H1 (cell line): Measurements from ENCODE around the gene CCDC120. TPM values are rescaled to one million over a fixed set of nuclear protein-coding genes. Genes with fewer than 3 reads are reported as not detected.

ENCODE experiments used
- CTCF ChIA-PET: fragments of 300-600 bp; sonication (Branson Sonifier 250); formaldehyde crosslinking; loops from one replicate; lab custom pipeline; 2021; ENCODE audit not compliant: partially characterized antibody; lab: Charles Lee
- POLR2A ChIA-PET: fragments of 300-600 bp; sonication (Branson Sonifier 250); formaldehyde crosslinking; loops from one replicate; lab custom pipeline; 2021; ENCODE audit warnings: inconsistent platforms; ENCODE audit not compliant: partially characterized antibody; lab: Charles Lee
- DNase-seq, 2 experiments: peaks; one replicate each; pipeline versions ENCODE4 v3.0.0 to v3.0.0-alpha.2; 2010 to 2022; ENCODE audit warnings: low spot score in 2 of 2, low read depth in 1 of 2, mixed read lengths in 1 of 2
- FAIRE-seq: peaks from 2 replicates; lab custom pipeline; 2011; peaks lifted over from hg19 to GRCh38; lab: Jason Lieb, UNC
- H2AFZ ChIP-seq: 2 replicates; pipeline ENCODE4 v1.8.1; 2012; ENCODE audit warnings: low read length, inconsistent platforms
- H2AK5ac ChIP-seq: 2 replicates; pipeline ENCODE4 v1.6.1; 2013; ENCODE audit warnings: low read depth, low read length
- H2BK120ac ChIP-seq: replicated peaks from 2 replicates; pipeline ENCODE3; 2013; ENCODE audit warnings: low read depth, low read length, inconsistent platforms
- H2BK12ac ChIP-seq: 2 replicates; pipeline ENCODE4 v1.6.1; 2013; ENCODE audit warnings: low read depth, low read length
- H2BK15ac ChIP-seq: 2 replicates; pipeline ENCODE4 v1.6.1; 2013; ENCODE audit warnings: low read length
- H2BK20ac ChIP-seq: 2 replicates; pipeline ENCODE4 v1.6.1; 2013; ENCODE audit warnings: low read length
- H2BK5ac ChIP-seq: 2 replicates; pipeline ENCODE4 v1.6.1; 2013; ENCODE audit warnings: low read depth, low read length
- H3K14ac ChIP-seq: 2 replicates; pipeline ENCODE4 v1.6.1; 2013; ENCODE audit warnings: inconsistent platforms; ENCODE audit not compliant: insufficient read length
- H3K18ac ChIP-seq: 2 replicates; pipeline ENCODE4 v1.6.1; 2013; ENCODE audit warnings: low read length; ENCODE audit errors: extremely low read depth
- H3K23ac ChIP-seq: 2 replicates; pipeline ENCODE4 v1.6.1; 2013; ENCODE audit warnings: inconsistent platforms; ENCODE audit not compliant: insufficient read length
- H3K23me2 ChIP-seq: 2 replicates; pipeline ENCODE4 v1.6.1; 2013; ENCODE audit warnings: low read depth, low read length
- H3K27ac ChIP-seq: 2 replicates; pipeline ENCODE4 v1.6.1; 2011; ENCODE audit warnings: low read depth, low read length, inconsistent platforms
- H3K27me3 ChIP-seq, 4 experiments: replicated peaks in 1 of 4; 1 replicate in 1 of 4; 2 replicates in 3 of 4; pipeline versions ENCODE4 v1.6.1 to v1.8.1; 2011 to 2013; ENCODE audit warnings: low read length in 3 of 4, mild to moderate bottlenecking in 3 of 4, inconsistent platforms in 2 of 4, mixed read lengths in 2 of 4, moderate library complexity in 1 of 4; ENCODE audit not compliant: control insufficient read depth in 3 of 4, insufficient read depth in 3 of 4; ENCODE audit errors: extremely low read depth in 1 of 4
- H3K36me3 ChIP-seq, 4 experiments: 2 replicates each; pipeline versions ENCODE4 v1.6.1 to v1.8.1; 2011 to 2013; ENCODE audit warnings: mild to moderate bottlenecking in 4 of 4, low read length in 3 of 4, moderate library complexity in 2 of 4, control low read depth in 1 of 4, inconsistent platforms in 1 of 4; ENCODE audit not compliant: insufficient read depth in 4 of 4, control insufficient read depth in 2 of 4
- H3K4ac ChIP-seq: replicated peaks from 2 replicates; pipeline ENCODE3; 2013; ENCODE audit warnings: low read length, low read depth, mixed read lengths, inconsistent platforms; ENCODE audit not compliant: insufficient read length
- H3K4me1 ChIP-seq, 4 experiments: replicated peaks in 1 of 4; 1 replicate in 1 of 4; 2 replicates in 3 of 4; pipeline versions ENCODE4 v1.6.1 to v1.8.1; 2011 to 2013; ENCODE audit warnings: low read length in 3 of 4, inconsistent platforms in 2 of 4, mixed read lengths in 1 of 4; ENCODE audit not compliant: insufficient read depth in 4 of 4, control insufficient read depth in 3 of 4
- H3K4me2 ChIP-seq, 2 experiments: 2 replicates each; pipeline versions ENCODE4 v1.6.1 to v1.8.1; 2011 to 2013; ENCODE audit warnings: low read depth in 2 of 2, low read length in 2 of 2, control low read depth in 1 of 2, inconsistent platforms in 1 of 2, mild to moderate bottlenecking in 1 of 2; ENCODE audit not compliant: insufficient read depth in 1 of 2
- H3K4me3 ChIP-seq, 4 experiments: fragments of 200-600, 300-600 bp in 1 of 4; sonication (generic), shearing (Covaris generic), sonication (Bioruptor Twin) in 1 of 4; 2 replicates each; pipeline versions ENCODE4 v1.5.1 to v1.8.1; 2011 to 2016; ENCODE audit warnings: low read length in 4 of 4, low read depth in 3 of 4, control low read depth in 2 of 4, inconsistent platforms in 2 of 4, mild to moderate bottlenecking in 2 of 4, mixed read lengths in 1 of 4, moderate library complexity in 1 of 4; ENCODE audit not compliant: insufficient read depth in 2 of 4; ENCODE audit errors: extremely low read depth in 1 of 4
- H3K56ac ChIP-seq: replicated peaks from 2 replicates; pipeline ENCODE3; 2013; ENCODE audit warnings: low read depth, mild to moderate bottlenecking, mixed read lengths, low read length, inconsistent platforms; ENCODE audit not compliant: insufficient read length
- H3K79me1 ChIP-seq: 2 replicates; pipeline ENCODE4 v1.6.1; 2013; ENCODE audit warnings: low read depth, low read length, control low read depth
- H3K79me2 ChIP-seq, 2 experiments: 2 replicates each; pipeline versions ENCODE4 v1.6.1 to v1.8.1; 2012 to 2013; ENCODE audit warnings: low read length in 2 of 2, mild to moderate bottlenecking in 2 of 2, inconsistent platforms in 1 of 2; ENCODE audit not compliant: insufficient read depth in 2 of 2, control insufficient read depth in 1 of 2
- H3K9ac ChIP-seq, 4 experiments: replicated peaks in 1 of 4; 1 replicate in 1 of 4; 2 replicates in 3 of 4; pipeline versions ENCODE4 v1.6.1 to v1.8.1; 2011 to 2013; ENCODE audit warnings: low read depth in 3 of 4, low read length in 3 of 4, control low read depth in 2 of 4, mild to moderate bottlenecking in 2 of 4, moderate library complexity in 2 of 4, inconsistent platforms in 1 of 4; ENCODE audit errors: extremely low read depth in 1 of 4
- H3K9me3 ChIP-seq, 2 experiments: 2 replicates each; pipeline versions ENCODE4 v1.6.1 to v1.8.1; 2012 to 2013; ENCODE audit warnings: mild to moderate bottlenecking in 2 of 2, moderate library complexity in 2 of 2, control low read depth in 1 of 2, inconsistent platforms in 1 of 2, low read depth in 1 of 2, low read length in 1 of 2, mixed read lengths in 1 of 2; ENCODE audit not compliant: insufficient read depth in 2 of 2
- H4K20me1 ChIP-seq, 2 experiments: replicated peaks in 1 of 2; 2 replicates each; pipeline versions ENCODE3 to v1.8.1; 2011 to 2013; ENCODE audit warnings: inconsistent platforms in 2 of 2, low read length in 2 of 2, mild to moderate bottlenecking in 1 of 2; ENCODE audit not compliant: insufficient read depth in 2 of 2, control insufficient read depth in 1 of 2
- H4K5ac ChIP-seq: 2 replicates; pipeline ENCODE4 v1.6.1; 2013; ENCODE audit warnings: low read length, low read depth, mixed read lengths, inconsistent platforms; ENCODE audit not compliant: insufficient read length
- H4K8ac ChIP-seq: 2 replicates; pipeline ENCODE4 v1.8.0; 2013; ENCODE audit warnings: mild to moderate bottlenecking, moderate library complexity, low read length, inconsistent platforms; ENCODE audit not compliant: insufficient read depth; ENCODE audit errors: extremely low read depth
- H4K91ac ChIP-seq: replicated peaks from 2 replicates; pipeline ENCODE3; 2013; ENCODE audit warnings: low read length, mixed read lengths, inconsistent platforms; ENCODE audit not compliant: insufficient read length
- BCL11A ChIP-seq, 2 experiments: IDR thresholded peaks; one replicate each; pipeline ENCODE4 v1.6.1; 2011; ENCODE audit warnings: low read depth in 2 of 2, low read length in 2 of 2, mild to moderate bottlenecking in 2 of 2
- PHF8 ChIP-seq: fragments of 200-600 bp; sonication (generic); conservative IDR thresholded peaks from 2 replicates; pipeline ENCODE4 v1.7.1; 2012; ENCODE audit warnings: low read depth, mild to moderate bottlenecking, inconsistent platforms, low read length, moderate library complexity
- SIRT6 ChIP-seq: IDR thresholded peaks from one replicate; pipeline ENCODE4 v1.7.1; 2012; ENCODE audit warnings: low read length, inconsistent platforms
- TCF12 ChIP-seq: IDR thresholded peaks from 2 replicates; pipeline ENCODE4 v1.6.1; 2011; ENCODE audit warnings: low read depth, mild to moderate bottlenecking, low read length
- whole genome bisulfite sequencing, 2 experiments: shearing (Covaris generic) in 1 of 2; methylation state at CpG; one replicate each; pipeline versions ENCODE4 v1.1.6 to v1.1.7; 2013 to 2015; ENCODE audit warnings: low lambda C conversion rate in 2 of 2, mixed read lengths in 2 of 2, inconsistent platforms in 1 of 2, low coverage in 1 of 2, missing lambda C conversion rate in 1 of 2; ENCODE audit not compliant: insufficient replicate concordance in 2 of 2, insufficient coverage in 1 of 2, insufficient read length in 1 of 2; ENCODE audit errors: extremely low coverage in 1 of 2, missing lambda C conversion rate in 1 of 2; 5-methylcytosine and 5-hydroxymethylcytosine counted together
- polyA plus RNA-seq, 7 experiments: library from polyadenylated mRNA; depleted of rRNA in 3 of 7; stranded (reverse) in 5 of 7; unstranded in 2 of 7; fragments of >200 nt in 5 of 7; fragments of 200-250 nt in 2 of 7; gene quantifications; 1 replicate in 5 of 7; 2 replicates in 1 of 7; 4 replicates in 1 of 7; pipeline versions ENCODE4 v1.2.1 to v1.2.3, GENCODE V29; 2011 to 2013; ENCODE audit warnings: missing spikeins in 2 of 7, mixed read lengths in 2 of 7
- total RNA-seq: library from RNA; stranded (reverse); fragmentation: NEBNext Ultra II Directional; extraction: Animal tissue kit (Norgen Biotek cat#: 25700); gene quantifications from 2 replicates; pipeline ENCODE4 v1.2.1, GENCODE V29; 2021

The CCDC120 gene
- total and polyA plus RNA-seq, 2 of the 8 experiments (the other 6 are each of a cell fraction or from before 2014, with no cell fraction given), result 4.9 to 11.9 TPM

- Histone ChIP-seq H4K91ac (no peak overlapping the region), H4K20me1 (no peaks in the 10 kb centered on the region), H3K27me3 (no peaks in the 10 kb centered on the region), H2BK5ac (no peak overlapping the region), H3K79me2 (no peaks in the 10 kb centered on the region), H3K4me1 (no peaks in the 10 kb centered on the region), H2BK120ac (no peak overlapping the region), H2AFZ (no peak overlapping the region), H3K79me1 (no peaks in the 10 kb centered on the region), H3K18ac (no peak overlapping the region), H4K8ac (no peak overlapping the region), H2AK5ac (no peak overlapping the region), H4K5ac (no peak overlapping the region), H2BK20ac (no peak overlapping the region), H3K36me3 (0 out of 8 replicates have a peak, but pooled peaks cover 0 to under 1% (median 0%) of the 10 kb centered on the region in 4 experiments), H2BK15ac (no peak overlapping the region), H3K9ac (no peak overlapping the region), H2BK12ac (no peak overlapping the region), H3K4me3 (no peak overlapping the region), H3K23ac (no peak overlapping the region), H3K56ac (no peak overlapping the region), H3K14ac (no peak overlapping the region), H3K27ac (no peak overlapping the region), H3K23me2 (no peaks in the 10 kb centered on the region; the same call in 1 of the 2 replicates), H3K4ac (no peak overlapping the region), H3K4me2 (no peak overlapping the region), H3K9me3 (no peaks in the 10 kb centered on the region)
- ChIA-PET CTCF (no interaction called here), POLR2A (no interaction called here)
- FAIRE-seq (no peak), DNase-seq (no peak)
- 80% methylated on average over 1 of the region's 4 CpGs; no CpG with 5 or more reads in 1 of the 2 experiments for WGBS, 2 experiments
- no peak for TF ChIP-seq BCL11A (IDR thresholded peaks at IDR 0.05; ENCODE audit: low read depth in 2 of 2, low read length in 2 of 2)
- no peak for TF ChIP-seq PHF8
- TF ChIP-seq SIRT6, result no peak
- TF ChIP-seq TCF12, result no peak
Observed at GRCh38 chrX:49082271-49082871, 23.6 kb downstream of the CCDC120 start.
